HepG2 (cell line): ENCODE data around the gene SPTSSA. TPM values are rescaled to one million over a fixed set of nuclear protein-coding genes. Genes with fewer than 3 reads are reported as not detected.

Experiments
- ARNT ChIP-seq: fragments of 450-650 bp; IDR thresholded peaks from 2 replicates; pipeline ENCODE4 v1.6.1; 2017
- BCL6 ChIP-seq: IDR thresholded peaks from 2 replicates; pipeline ENCODE4 v1.6.1; 2016; ENCODE audit warnings: missing genetic modification reagents, missing compliant biosample characterization
- FOXA1 ChIP-seq, 2 experiments: fragments of 450-650 bp in 1 of 2; sonication (generic) in 1 of 2; formaldehyde crosslinking in 1 of 2; IDR thresholded peaks; 2 replicates each; pipeline versions ENCODE4 v1.4.0 to v1.6.1; 2016 to 2020; ENCODE audit warnings: missing genetic modification reagents in 1 of 2
- FOXP1 ChIP-seq, 2 experiments: fragments of 450-650 bp in 1 of 2; IDR thresholded peaks; 2 replicates each; pipeline ENCODE4 v1.6.1; 2017 to 2018; ENCODE audit warnings: antibody characterized with exemption in 1 of 2
- HDAC2 ChIP-seq: sonication (generic); formaldehyde crosslinking; IDR thresholded peaks from 2 replicates; pipeline ENCODE4 v1.4.0; 2020; ENCODE audit warnings: missing genetic modification reagents
- HMG20A ChIP-seq: IDR thresholded peaks from 2 replicates; pipeline ENCODE4 v1.6.1; 2016; ENCODE audit warnings: borderline replicate concordance
- HMGA1 ChIP-seq: sonication (generic); formaldehyde crosslinking; conservative IDR thresholded peaks from 2 replicates; pipeline ENCODE4 v1.4.0; 2020; ENCODE audit warnings: missing genetic modification reagents
- HNF4A ChIP-seq: sonication (generic); formaldehyde crosslinking; IDR thresholded peaks from 2 replicates; pipeline ENCODE4 v1.4.0; 2020; ENCODE audit warnings: missing genetic modification reagents
- ISL2 ChIP-seq: sonication (generic); formaldehyde crosslinking; IDR thresholded peaks from 2 replicates; pipeline ENCODE4 v1.5.0; 2020; ENCODE audit warnings: missing genetic modification reagents
- KDM5A ChIP-seq: fragments of 200-600 bp; sonication (generic); IDR thresholded peaks from 2 replicates; pipeline ENCODE4 v1.7.0; 2018; ENCODE audit warnings: antibody characterized with exemption, mild to moderate bottlenecking, low read length, borderline replicate concordance
- KLF9 ChIP-seq: IDR thresholded peaks from 2 replicates; pipeline ENCODE4 v1.6.1; 2016; ENCODE audit warnings: low read depth
- NR3C1 ChIP-seq: sonication (generic); formaldehyde crosslinking; IDR thresholded peaks from 2 replicates; pipeline ENCODE4 v1.4.0; 2020; ENCODE audit warnings: missing genetic modification reagents
- POLR2A ChIP-seq, 2 experiments: IDR thresholded peaks; 2 replicates each; pipeline ENCODE4 v1.6.1; 2011; ENCODE audit warnings: low read depth in 2 of 2, low read length in 2 of 2, mild to moderate bottlenecking in 1 of 2, moderate library complexity in 1 of 2; ENCODE audit not compliant: insufficient read depth in 1 of 2
- SAP130 ChIP-seq: IDR thresholded peaks from 2 replicates; pipeline ENCODE4 v1.6.1; 2016; ENCODE audit warnings: low read depth
- SOX5 ChIP-seq: IDR thresholded peaks from 2 replicates; pipeline ENCODE4 v1.6.1; 2016; ENCODE audit warnings: borderline replicate concordance
- SOX6 ChIP-seq, 2 experiments: fragments of 450-650 bp in 1 of 2; sonication (generic) in 1 of 2; formaldehyde crosslinking in 1 of 2; IDR thresholded peaks; 2 replicates each; pipeline versions ENCODE4 v1.4.0 to v1.6.1; 2017 to 2020; ENCODE audit warnings: antibody characterized with exemption in 1 of 2, mild to moderate bottlenecking in 1 of 2, missing genetic modification reagents in 1 of 2
- ZNF138 ChIP-seq: sonication (generic); formaldehyde crosslinking; IDR thresholded peaks from 2 replicates; pipeline ENCODE4 v1.5.0; 2020; ENCODE audit warnings: mild to moderate bottlenecking, low read depth, missing genetic modification reagents
- ZNF816 ChIP-seq: sonication (generic); formaldehyde crosslinking; IDR thresholded peaks from 2 replicates; pipeline ENCODE4 v1.8.0; 2022; ENCODE audit warnings: missing genetic modification reagents, mild to moderate bottlenecking, borderline replicate concordance
- ZSCAN12 ChIP-seq: sonication (generic); formaldehyde crosslinking; IDR thresholded peaks from 2 replicates; pipeline ENCODE4 v1.9.0; 2021; ENCODE audit warnings: mild to moderate bottlenecking, missing genetic modification reagents
- polyA plus RNA-seq, 8 experiments: library from polyadenylated mRNA; depleted of rRNA in 3 of 8; stranded (reverse) in 7 of 8; unstranded in 1 of 8; fragments of >200 nt; fragmentation: Illumina TruSeq in 4 of 8; extraction: Trizol in 4 of 8; gene quantifications; 2 replicates each; pipeline versions ENCODE4 v1.2.1 to v1.2.3, GENCODE V29; 2011 to 2016; ENCODE audit warnings: low read depth in 4 of 8, missing spikeins in 1 of 8, mixed read lengths in 1 of 8; ENCODE audit not compliant: insufficient read depth in 1 of 8
- total RNA-seq, 5 experiments: library from RNA; depleted of rRNA; stranded (reverse); fragments of >200 nt; fragmentation: Illumina TruSeq; extraction: Trizol; gene quantifications; 2 replicates each; pipeline ENCODE4 v1.2.3, GENCODE V29; 2016; ENCODE audit warnings: low read depth in 1 of 5
- TF ChIP-seq, protein P1 (sequence below): sonication (generic); formaldehyde crosslinking; IDR thresholded peaks from 2 replicates; pipeline ENCODE4 v1.4.0; 2020; ENCODE audit warnings: missing genetic modification reagents
- TF ChIP-seq, protein P2 (sequence below): sonication (generic); formaldehyde crosslinking; IDR thresholded peaks from 2 replicates; pipeline ENCODE4 v1.4.0; 2020; ENCODE audit warnings: missing genetic modification reagents
- TF ChIP-seq, protein P3 (sequence below): sonication (generic); formaldehyde crosslinking; IDR thresholded peaks from 2 replicates; pipeline ENCODE4 v1.8.0; 2022; ENCODE audit warnings: mild to moderate bottlenecking, missing genetic modification reagents; ENCODE audit not compliant: insufficient replicate concordance
- TF ChIP-seq, protein P4 (sequence below): sonication (generic); formaldehyde crosslinking; IDR thresholded peaks from 2 replicates; pipeline ENCODE4 v1.4.0; 2020; ENCODE audit warnings: mild to moderate bottlenecking, low read depth, missing genetic modification reagents

SPTSSA gene
- total and polyA plus RNA-seq, 2 of the 13 experiments (the other 11 are each of a cell fraction or from before 2014, with no cell fraction given), result 19.1 to 86.1 TPM

DNA sequence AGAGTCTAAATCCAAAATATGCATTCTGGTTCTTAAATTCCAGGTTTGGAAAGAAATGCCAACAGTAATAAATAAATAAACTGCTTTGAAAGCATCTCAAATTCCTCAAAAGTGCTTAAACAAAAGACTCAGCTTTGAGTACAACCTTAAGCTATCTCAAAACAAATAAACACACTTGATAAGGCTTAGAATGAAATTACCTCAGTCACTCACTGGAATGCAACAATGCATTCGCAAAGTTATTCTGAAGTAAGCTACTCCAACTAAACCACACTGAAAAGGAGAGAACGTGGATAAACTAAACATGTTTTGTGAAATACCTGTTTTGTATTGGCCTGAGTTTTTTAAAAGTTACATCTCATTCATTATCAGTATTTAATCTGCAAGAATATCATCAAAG, 1.2 kb downstream of the SPTSSA start (continued):
- TF ChIP-seq, protein P1, sequence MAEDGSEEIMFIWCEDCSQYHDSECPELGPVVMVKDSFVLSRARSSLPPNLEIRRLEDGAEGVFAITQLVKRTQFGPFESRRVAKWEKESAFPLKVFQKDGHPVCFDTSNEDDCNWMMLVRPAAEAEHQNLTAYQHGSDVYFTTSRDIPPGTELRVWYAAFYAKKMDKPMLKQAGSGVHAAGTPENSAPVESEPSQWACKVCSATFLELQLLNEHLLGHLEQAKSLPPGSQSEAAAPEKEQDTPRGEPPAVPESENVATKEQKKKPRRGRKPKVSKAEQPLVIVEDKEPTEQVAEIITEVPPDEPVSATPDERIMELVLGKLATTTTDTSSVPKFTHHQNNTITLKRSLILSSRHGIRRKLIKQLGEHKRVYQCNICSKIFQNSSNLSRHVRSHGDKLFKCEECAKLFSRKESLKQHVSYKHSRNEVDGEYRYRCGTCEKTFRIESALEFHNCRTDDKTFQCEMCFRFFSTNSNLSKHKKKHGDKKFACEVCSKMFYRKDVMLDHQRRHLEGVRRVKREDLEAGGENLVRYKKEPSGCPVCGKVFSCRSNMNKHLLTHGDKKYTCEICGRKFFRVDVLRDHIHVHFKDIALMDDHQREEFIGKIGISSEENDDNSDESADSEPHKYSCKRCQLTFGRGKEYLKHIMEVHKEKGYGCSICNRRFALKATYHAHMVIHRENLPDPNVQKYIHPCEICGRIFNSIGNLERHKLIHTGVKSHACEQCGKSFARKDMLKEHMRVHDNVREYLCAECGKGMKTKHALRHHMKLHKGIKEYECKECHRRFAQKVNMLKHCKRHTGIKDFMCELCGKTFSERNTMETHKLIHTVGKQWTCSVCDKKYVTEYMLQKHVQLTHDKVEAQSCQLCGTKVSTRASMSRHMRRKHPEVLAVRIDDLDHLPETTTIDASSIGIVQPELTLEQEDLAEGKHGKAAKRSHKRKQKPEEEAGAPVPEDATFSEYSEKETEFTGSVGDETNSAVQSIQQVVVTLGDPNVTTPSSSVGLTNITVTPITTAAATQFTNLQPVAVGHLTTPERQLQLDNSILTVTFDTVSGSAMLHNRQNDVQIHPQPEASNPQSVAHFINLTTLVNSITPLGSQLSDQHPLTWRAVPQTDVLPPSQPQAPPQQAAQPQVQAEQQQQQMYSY, result no peak
- TF ChIP-seq SOX5 (CRISPR knock-in tag), result peak; percentile 58; the same call in 1 of the 2 replicates
- TF ChIP-seq ZNF138 (CRISPR knock-in tag), result no peak
- no peak for TF ChIP-seq KDM5A
- TF ChIP-seq, protein P2, sequence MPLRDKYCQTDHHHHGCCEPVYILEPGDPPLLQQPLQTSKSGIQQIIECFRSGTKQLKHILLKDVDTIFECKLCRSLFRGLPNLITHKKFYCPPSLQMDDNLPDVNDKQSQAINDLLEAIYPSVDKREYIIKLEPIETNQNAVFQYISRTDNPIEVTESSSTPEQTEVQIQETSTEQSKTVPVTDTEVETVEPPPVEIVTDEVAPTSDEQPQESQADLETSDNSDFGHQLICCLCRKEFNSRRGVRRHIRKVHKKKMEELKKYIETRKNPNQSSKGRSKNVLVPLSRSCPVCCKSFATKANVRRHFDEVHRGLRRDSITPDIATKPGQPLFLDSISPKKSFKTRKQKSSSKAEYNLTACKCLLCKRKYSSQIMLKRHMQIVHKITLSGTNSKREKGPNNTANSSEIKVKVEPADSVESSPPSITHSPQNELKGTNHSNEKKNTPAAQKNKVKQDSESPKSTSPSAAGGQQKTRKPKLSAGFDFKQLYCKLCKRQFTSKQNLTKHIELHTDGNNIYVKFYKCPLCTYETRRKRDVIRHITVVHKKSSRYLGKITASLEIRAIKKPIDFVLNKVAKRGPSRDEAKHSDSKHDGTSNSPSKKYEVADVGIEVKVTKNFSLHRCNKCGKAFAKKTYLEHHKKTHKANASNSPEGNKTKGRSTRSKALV (CRISPR knock-in tag), result no peak
- TF ChIP-seq HNF4A (CRISPR knock-in tag), result 0 out of 2 replicates have a peak, but pooled peaks have one; percentile 15
- TF ChIP-seq, protein P3, sequence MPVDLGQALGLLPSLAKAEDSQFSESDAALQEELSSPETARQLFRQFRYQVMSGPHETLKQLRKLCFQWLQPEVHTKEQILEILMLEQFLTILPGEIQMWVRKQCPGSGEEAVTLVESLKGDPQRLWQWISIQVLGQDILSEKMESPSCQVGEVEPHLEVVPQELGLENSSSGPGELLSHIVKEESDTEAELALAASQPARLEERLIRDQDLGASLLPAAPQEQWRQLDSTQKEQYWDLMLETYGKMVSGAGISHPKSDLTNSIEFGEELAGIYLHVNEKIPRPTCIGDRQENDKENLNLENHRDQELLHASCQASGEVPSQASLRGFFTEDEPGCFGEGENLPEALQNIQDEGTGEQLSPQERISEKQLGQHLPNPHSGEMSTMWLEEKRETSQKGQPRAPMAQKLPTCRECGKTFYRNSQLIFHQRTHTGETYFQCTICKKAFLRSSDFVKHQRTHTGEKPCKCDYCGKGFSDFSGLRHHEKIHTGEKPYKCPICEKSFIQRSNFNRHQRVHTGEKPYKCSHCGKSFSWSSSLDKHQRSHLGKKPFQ, result no peak
- TF ChIP-seq, protein P4, sequence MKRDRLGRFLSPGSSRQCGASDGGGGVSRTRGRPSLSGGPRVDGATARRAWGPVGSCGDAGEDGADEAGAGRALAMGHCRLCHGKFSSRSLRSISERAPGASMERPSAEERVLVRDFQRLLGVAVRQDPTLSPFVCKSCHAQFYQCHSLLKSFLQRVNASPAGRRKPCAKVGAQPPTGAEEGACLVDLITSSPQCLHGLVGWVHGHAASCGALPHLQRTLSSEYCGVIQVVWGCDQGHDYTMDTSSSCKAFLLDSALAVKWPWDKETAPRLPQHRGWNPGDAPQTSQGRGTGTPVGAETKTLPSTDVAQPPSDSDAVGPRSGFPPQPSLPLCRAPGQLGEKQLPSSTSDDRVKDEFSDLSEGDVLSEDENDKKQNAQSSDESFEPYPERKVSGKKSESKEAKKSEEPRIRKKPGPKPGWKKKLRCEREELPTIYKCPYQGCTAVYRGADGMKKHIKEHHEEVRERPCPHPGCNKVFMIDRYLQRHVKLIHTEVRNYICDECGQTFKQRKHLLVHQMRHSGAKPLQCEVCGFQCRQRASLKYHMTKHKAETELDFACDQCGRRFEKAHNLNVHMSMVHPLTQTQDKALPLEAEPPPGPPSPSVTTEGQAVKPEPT (CRISPR knock-in tag), result no peak
- TF ChIP-seq ZNF816 (CRISPR knock-in tag), result 0 out of 2 replicates have a peak, but pooled peaks have one; percentile 13
- TF ChIP-seq HDAC2 (CRISPR knock-in tag), result 0 out of 2 replicates have a peak, but pooled peaks have one; percentile 20
- no peak for TF ChIP-seq ARNT
- 0 out of 2 replicates have a peak, but pooled peaks have one; percentile 19 for TF ChIP-seq HMG20A
- TF ChIP-seq BCL6, result peak; percentile 98
- TF ChIP-seq ISL2, result peak; percentile 39; the same call in 1 of the 2 replicates
- TF ChIP-seq FOXP1 (IDR thresholded peaks at IDR 0.05), result no peak
- TF ChIP-seq FOXP1 (CRISPR knock-in tag; IDR thresholded peaks at IDR 0.05), result peak; percentile 86; the same call in 1 of the 2 replicates
- no peak for TF ChIP-seq HMGA1
- TF ChIP-seq POLR2A (IDR thresholded peaks at IDR 0.05; ENCODE audit: insufficient read depth in 1 of 2, low read depth in 2 of 2, low read length in 2 of 2), result peak in 1 of 2 experiments; percentile 70; a peak in 2 of 4 replicates
- peak; percentile 11; the same call in 1 of the 2 replicates for TF ChIP-seq KLF9 (CRISPR knock-in tag)
- TF ChIP-seq NR3C1, result no peak
- no peak for TF ChIP-seq SOX6 (IDR thresholded peaks at IDR 0.05)
- TF ChIP-seq SOX6 (CRISPR knock-in tag; IDR thresholded peaks at IDR 0.05), result peak; percentile 41; the same call in 1 of the 2 replicates
- TF ChIP-seq ZSCAN12 (CRISPR knock-in tag), result peak; percentile 84; the same call in 1 of the 2 replicates
- TF ChIP-seq FOXA1 (IDR thresholded peaks at IDR 0.05), result no peak
- peak; percentile 46; the same call in 1 of the 2 replicates for TF ChIP-seq FOXA1 (CRISPR knock-in tag; IDR thresholded peaks at IDR 0.05)
- TF ChIP-seq SAP130 (CRISPR knock-in tag), result no peak
